Globus pallidus (tissue), 1 donor: ENCODE data around the gene PRR20E.
"Not testable (repeated sequence)": the region's sequence is repeated elsewhere in the genome, so short reads cannot be mapped to it uniquely, and the experiment has no call there.

Source experiments
- DNase-seq: peaks from one replicate; pipeline ENCODE4 v3.0.0-alpha.2; 2015; ENCODE audit warnings: low spot score

The PRR20E gene

GRCh38 chr13:57166897-57167296, at the start of gene PRR20E:
Gene PRR20E, plus strand, starts transcription at chr13:57167197. Its CDS starts 387 bp downstream, at chr13:57167584.
- not testable (repeated sequence) for DNase-seq

DNA sequence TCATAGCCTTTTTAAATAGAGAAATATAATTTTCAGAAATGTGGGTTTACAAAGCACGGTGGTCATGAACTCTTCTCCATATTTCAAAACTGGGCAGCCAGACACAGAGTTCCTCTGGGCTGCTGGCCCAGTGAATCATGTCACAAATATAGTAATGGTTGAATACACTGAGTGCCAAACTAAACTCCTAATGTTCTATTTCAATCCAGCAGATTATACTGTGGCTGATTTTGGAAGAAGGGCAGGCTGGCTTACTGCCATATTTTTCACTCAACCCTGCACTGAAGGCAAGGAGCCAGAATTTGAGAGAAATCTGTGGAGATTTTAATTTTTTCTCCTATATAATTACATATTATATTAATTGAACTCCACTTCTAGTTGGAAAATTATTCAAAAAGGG, 43.3 kb upstream of the PRR20E start:
- peak; percentile 4 for DNase-seq

DNA sequence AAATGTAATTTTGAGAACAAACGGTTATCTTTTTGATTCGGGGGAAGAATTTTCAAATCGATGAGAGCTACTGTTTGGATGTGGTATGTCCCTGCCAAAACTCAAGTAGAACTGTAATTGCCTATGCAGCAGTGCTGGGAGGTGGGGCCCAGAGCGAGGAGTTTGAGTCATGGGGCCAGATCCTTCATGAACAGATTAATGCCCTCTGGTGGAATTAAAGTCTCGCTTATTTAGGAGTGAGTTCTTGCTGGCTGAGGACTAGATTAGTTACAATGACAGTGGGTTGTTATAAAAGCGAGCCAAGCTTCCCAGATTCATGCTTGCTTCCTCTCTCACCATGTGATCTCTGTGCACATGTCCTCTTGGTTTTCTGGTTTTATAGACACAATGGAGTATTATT, 38.1 kb upstream of the PRR20E start:
- no peak for DNase-seq

DNA sequence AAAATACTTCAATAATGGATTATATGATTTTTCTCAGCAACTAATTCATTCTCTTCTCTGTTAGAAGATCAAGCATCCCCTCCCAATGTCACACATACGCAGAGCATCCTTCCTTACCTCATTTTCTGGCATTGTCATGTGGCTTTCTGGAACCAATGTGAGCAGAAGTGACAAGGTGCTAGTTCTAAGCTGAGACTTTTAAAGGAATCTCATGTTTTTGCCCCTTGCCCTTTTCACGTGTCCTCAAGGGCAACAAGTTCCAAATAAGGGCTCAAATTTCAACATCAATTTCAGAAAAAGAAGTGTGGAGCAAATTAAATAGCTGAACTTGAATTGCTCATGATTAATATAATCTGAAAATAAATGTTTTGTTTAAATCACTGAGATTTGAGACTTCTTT, 30.9 kb upstream of the PRR20E start:
- DNase-seq: no peak

DNA sequence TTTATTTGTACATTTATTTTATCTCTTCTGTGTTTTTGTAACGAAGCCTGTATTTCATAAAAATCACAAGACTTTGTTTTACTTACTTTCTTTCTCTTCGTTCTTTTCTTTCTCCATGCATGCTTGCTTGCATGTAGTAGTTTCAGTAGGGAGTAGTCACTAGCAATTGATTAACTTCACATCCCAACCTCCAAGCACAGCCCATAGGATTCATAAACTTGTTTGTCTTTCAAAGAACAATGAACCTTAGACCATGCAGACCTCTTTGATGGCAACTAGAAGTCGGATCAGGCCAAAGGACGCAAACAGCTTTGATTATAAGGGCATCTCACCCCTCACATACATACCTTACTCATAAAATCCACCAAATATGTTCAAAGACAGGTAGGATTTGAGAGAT, 29.4 kb upstream of the PRR20E start:
- DNase-seq: no peak

GRCh38 chr13:57138988-57139387, 28.0 kb upstream of the PRR20E start:
- DNase-seq: no peak

GRCh38 chr13:57139781-57140180, 27.2 kb upstream of the PRR20E start:
- DNase-seq: not testable (repeated sequence)

- DNase-seq: not testable (repeated sequence)
Measured at GRCh38 chr13:57140235-57140968, 26.6 kb upstream of the PRR20E start, which contains the start of gene PRR20A. Gene PRR20A, plus strand, starts transcription at chr13:57140918. Its CDS starts 387 bp downstream, at chr13:57141305.

- DNase-seq: not testable (repeated sequence)
Measured at GRCh38 chr13:57147188-57147587, 19.8 kb upstream of the PRR20E start, which contains the start of gene PRR20B. Gene PRR20B, plus strand, starts transcription at chr13:57147488. Its CDS starts 387 bp downstream, at chr13:57147875.

DNA sequence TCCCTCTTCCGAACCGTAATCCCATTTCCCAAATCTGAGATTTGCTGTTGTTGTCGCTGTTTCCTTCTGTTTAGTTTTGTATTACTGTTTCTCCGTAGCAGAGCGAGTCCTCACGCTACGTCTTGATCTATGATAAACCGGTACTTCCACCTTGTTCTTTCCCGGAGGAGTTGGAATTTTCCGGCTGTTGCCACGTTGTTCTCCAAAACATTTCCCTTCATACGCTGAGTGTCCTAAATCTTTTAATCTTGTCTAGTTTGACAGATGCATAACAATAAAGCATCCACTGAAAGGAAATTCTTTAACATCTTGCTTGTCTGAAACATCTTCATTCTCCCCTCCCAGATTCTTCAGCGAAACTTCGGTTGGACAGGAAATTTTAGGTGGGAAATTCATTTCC, 18.9 kb upstream of the PRR20E start:
- not testable (repeated sequence) for DNase-seq

DNA sequence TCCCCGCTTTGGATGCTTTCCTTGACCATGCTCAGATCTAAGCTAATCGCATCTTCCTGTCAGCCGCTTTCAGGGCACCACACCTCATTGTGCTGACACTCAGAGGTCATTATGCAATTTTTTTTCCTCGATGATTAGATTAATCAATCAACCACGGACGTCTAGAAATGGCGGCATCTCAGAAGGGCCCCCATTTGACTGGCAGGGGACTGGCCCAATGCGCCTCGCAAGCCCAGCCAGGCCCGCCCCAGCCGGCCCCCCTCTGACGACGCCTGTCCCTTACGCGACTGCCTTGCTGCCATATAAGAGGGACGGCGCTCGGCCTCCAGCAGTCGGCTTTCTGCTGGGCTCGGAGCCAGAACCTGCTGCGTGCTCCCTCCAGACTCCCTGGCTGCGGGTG, 13.2 kb upstream of the PRR20E start, which contains the start of gene PRR20C:
TSS of gene PRR20C (plus strand) at position 301 of the 400 bp plus-strand sequence. CDS start 387 bp downstream, outside the sequence.
- DNase-seq: not testable (repeated sequence)

DNA sequence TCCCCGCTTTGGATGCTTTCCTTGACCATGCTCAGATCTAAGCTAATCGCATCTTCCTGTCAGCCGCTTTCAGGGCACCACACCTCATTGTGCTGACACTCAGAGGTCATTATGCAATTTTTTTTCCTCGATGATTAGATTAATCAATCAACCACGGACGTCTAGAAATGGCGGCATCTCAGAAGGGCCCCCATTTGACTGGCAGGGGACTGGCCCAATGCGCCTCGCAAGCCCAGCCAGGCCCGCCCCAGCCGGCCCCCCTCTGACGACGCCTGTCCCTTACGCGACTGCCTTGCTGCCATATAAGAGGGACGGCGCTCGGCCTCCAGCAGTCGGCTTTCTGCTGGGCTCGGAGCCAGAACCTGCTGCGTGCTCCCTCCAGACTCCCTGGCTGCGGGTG, 6.7 kb upstream of the PRR20E start, which contains the start of gene PRR20D:
TSS of gene PRR20D (plus strand) at position 301 of the 400 bp plus-strand sequence. CDS start 387 bp downstream, outside the sequence.
- DNase-seq: not testable (repeated sequence)

GRCh38 chr13:57191667-57192066, 24.7 kb downstream of the PRR20E start:
- no peak for DNase-seq

DNA sequence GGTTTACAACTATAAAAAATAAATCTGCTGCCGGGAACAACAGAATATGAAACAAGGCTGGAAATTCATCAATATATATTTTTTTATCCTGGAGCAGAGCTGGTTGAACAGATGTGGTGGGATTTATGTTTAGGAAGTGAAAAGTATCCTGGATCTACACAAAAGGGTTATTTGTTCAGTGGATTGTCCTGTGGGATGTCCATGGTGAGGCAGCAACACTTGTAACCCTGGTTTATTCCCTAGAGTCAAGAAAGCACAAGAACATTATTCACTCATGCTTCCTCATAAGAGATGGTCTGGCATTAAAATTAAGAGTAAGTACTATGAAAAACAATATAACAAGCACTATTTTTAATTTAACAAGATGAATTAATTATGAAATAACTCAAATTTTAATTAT, 46.0 kb downstream of the PRR20E start:
- DNase-seq: no peak
